Vagina (tissue), 2 donors: Measurements from ENCODE around the gene TGM6.

Experiments
- CTCF ChIP-seq, 3 experiments: fragments of 450-650 bp in 2 of 3; fragments of 200-600 bp in 1 of 3; sonication (generic) in 1 of 3; IDR thresholded peaks; one replicate each; pipeline ENCODE4 v1.5.1; 2017 to 2019; ENCODE audit warnings: antibody characterized with exemption in 3 of 3, mild to moderate bottlenecking in 2 of 3, moderate library complexity in 2 of 3
- POLR2A ChIP-seq, 2 donors: fragments of 450-650 bp; IDR thresholded peaks; one replicate each; pipeline ENCODE4 v1.6.1; 2017; ENCODE audit warnings: antibody characterized with exemption in 2 of 2, mild to moderate bottlenecking in 2 of 2, moderate library complexity in 2 of 2
- POLR2AphosphoS5 ChIP-seq, 2 donors: sonication (generic); formaldehyde crosslinking; IDR thresholded peaks; one replicate each; pipeline ENCODE4 v1.9.0; 2017; ENCODE audit warnings: antibody characterized with exemption in 2 of 2, mild to moderate bottlenecking in 2 of 2, low read depth in 1 of 2; ENCODE audit not compliant: insufficient read depth in 1 of 2

DNA sequence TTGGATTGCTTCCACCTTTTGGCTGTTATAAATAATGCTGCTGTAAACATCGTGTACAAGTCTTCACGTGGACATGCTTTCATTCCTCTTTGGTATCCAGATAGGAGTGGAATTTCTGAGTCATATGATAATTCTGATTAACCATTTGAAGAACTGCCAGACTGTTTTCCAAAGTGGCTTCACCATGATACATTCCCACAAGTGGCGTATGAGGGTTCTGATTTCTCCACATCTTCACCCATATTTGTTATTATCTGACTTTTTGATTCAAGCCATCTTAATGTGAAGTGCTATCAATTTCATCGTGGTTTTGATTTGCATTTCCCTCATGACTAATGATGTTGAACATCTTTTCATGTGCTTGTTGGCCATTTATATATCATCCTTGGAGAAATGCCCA lies 92.8 kb downstream of the TGM6 start:
- TF ChIP-seq CTCF (IDR thresholded peaks at IDR 0.05) (no peak), POLR2A (IDR thresholded peaks at IDR 0.05) (no peak), POLR2AphosphoS5 (IDR thresholded peaks at IDR 0.05; ENCODE audit: insufficient read depth in 1 of 2, low read depth in 1 of 2) (no peak)
